ENCODE measurements around the gene LUC7L.
"Not testable (repeated sequence)": the region's sequence is repeated elsewhere in the genome, so short reads cannot be mapped to it uniquely, and the experiment has no call there.

DNA sequence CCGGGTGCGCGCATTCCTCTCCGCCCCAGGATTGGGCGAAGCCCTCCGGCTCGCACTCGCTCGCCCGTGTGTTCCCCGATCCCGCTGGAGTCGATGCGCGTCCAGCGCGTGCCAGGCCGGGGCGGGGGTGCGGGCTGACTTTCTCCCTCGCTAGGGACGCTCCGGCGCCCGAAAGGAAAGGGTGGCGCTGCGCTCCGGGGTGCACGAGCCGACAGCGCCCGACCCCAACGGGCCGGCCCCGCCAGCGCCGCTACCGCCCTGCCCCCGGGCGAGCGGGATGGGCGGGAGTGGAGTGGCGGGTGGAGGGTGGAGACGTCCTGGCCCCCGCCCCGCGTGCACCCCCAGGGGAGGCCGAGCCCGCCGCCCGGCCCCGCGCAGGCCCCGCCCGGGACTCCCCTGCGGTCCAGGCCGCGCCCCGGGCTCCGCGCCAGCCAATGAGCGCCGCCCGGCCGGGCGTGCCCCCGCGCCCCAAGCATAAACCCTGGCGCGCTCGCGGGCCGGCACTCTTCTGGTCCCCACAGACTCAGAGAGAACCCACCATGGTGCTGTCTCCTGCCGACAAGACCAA lies 56.8 kb downstream of the LUC7L start, which contains the start of gene HBA2:
- TF ChIP-seq, protein P1, sequence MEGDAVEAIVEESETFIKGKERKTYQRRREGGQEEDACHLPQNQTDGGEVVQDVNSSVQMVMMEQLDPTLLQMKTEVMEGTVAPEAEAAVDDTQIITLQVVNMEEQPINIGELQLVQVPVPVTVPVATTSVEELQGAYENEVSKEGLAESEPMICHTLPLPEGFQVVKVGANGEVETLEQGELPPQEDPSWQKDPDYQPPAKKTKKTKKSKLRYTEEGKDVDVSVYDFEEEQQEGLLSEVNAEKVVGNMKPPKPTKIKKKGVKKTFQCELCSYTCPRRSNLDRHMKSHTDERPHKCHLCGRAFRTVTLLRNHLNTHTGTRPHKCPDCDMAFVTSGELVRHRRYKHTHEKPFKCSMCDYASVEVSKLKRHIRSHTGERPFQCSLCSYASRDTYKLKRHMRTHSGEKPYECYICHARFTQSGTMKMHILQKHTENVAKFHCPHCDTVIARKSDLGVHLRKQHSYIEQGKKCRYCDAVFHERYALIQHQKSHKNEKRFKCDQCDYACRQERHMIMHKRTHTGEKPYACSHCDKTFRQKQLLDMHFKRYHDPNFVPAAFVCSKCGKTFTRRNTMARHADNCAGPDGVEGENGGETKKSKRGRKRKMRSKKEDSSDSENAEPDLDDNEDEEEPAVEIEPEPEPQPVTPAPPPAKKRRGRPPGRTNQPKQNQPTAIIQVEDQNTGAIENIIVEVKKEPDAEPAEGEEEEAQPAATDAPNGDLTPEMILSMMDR (IDR thresholded peaks at IDR 0.05): not testable (repeated sequence)
- not testable (repeated sequence) for TF ChIP-seq POLR2AphosphoS5 (IDR thresholded peaks at IDR 0.05); EP300 (IDR thresholded peaks at IDR 0.05; ENCODE audit: low read depth); POLR2A (IDR thresholded peaks at IDR 0.05)
